ENCODE measurements around the gene C5orf22. TPM values are rescaled to one million over a fixed set of nuclear protein-coding genes. Genes with fewer than 3 reads are reported as not detected.
A peak's percentile ranks its signal among the peaks of the same experiment; 100 is the strongest.

Gene C5orf22
- 19.8 and 25.0 TPM in 2 replicates for total RNA-seq

DNA sequence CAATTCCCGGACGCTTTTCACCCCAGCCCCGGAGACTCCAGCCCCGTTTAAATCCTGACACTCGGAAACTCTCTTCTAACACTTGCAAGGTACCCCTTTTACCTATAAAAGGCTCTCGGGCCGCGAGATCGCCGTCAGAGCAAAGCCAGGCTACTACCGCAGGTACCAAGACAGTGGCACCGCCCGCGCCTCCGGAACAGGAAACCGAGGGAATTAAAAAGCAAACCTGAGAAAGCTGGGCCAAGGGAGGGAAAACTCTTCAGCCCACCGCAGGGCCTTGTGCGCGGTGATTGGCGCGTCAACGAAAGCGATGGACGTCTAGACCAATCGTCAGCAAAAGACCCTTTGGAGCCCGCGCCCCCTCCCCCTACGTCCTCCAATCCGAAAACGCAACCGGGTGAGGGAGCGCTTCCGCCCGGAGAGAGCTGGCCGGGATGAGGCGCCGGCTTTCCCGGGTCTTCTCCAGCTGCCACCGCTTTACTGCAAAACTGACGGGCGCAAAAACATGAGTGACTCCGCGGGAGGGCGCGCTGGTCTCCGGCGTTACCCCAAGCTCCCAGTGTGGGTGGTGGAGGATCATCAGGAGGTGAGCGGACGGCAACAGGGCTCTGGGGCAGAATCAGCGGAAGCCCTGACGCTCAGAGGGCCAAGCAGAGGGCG is at the start of gene C5orf22, which contains the start of gene DROSHA:
TSS of gene C5orf22 (plus strand) at position 414 of the 660 bp plus-strand sequence. CDS start at position 506, 92 bp downstream.
TSS of gene DROSHA (minus strand) at position 206 of the 660 bp plus-strand sequence. CDS start 3,034 bp downstream, outside the sequence.
- no peak for TF ChIP-seq CTCF (conservative IDR thresholded peaks at IDR 0.05; ENCODE audit: low read depth, low read length)
- DNase-seq (ENCODE audit: low read depth), result peak; percentile 72

DNA sequence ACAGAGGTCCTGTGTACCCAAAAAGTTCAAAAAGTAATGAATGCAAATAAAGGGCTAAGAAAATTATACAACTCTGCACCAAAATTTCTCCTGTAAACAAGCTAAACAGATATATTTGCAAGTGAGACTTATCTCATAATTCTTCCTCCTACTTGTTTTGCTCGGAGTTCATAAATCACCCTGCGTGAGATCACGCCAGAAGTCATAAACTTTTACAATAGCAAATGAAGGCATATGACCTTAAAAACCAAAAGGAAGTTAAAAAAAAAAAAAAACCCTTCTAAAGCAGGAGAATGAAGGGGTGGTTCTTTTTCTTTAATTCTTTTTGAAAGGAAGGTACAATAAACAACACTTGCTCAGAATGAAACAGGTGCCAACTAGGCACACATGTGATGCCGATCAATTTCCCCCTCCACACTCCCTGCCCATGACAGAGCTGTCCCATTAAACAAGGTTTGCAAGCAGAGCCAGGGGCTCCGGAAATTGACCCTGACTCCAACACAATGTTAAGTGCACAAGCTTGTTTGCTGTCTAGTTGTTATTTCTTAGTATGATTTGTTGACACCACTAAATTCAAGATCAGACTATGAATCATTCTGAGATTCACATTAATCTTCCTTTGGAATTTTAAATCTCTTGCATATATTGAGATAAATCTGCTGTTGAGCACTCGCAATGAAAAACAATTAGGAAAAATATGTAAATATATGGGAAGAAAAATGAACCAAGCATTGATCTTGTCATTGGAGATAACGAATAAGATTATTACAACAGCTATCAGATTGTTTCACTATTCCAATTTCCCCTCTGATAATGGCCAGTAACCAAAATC is 46.5 kb upstream of the C5orf22 start:
- no peak overlapping the region for H3K4me3 ChIP-seq (ENCODE audit: low read depth, low read length)
- TF ChIP-seq CTCF (conservative IDR thresholded peaks at IDR 0.05; ENCODE audit: low read depth, low read length), result no peak
- DNase-seq (ENCODE audit: low read depth), result no peak

More for the DNA sequence above, at the start of gene C5orf22, which contains the start of gene DROSHA:
- peak within 1 kb of the TSS; percentile 99 for H3K4me3 ChIP-seq (ENCODE audit: low read depth, low read length)

- no peak for TF ChIP-seq CTCF (conservative IDR thresholded peaks at IDR 0.05; ENCODE audit: low read depth, low read length)
- no peak overlapping the region for H3K4me3 ChIP-seq (ENCODE audit: low read depth, low read length)
- no peak for DNase-seq (ENCODE audit: low read depth)
Measured at GRCh38 chr5:31486441-31486840, 45.7 kb upstream of the C5orf22 start.

DNA sequence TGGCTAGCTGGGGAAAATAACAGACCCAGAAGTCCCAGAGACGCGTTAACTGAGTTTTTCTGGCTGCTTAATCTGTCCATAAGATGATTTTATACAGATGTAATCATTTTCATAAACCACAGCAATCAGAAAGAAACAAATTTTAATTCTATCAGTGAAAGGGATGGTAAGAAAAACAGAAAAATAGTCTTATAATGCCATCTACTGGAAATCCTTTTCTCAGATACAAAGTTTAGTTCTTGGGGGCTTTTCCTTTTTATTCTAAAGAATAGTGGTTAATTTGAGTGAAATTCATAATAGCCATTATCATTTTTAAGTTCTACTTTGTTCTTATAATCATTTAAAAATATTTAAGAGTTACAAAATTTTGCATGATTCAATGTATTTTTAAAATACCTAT is 44.6 kb upstream of the C5orf22 start:
- TF ChIP-seq CTCF (conservative IDR thresholded peaks at IDR 0.05; ENCODE audit: low read depth, low read length), result no peak
- H3K4me3 ChIP-seq (ENCODE audit: low read depth, low read length), result no peak overlapping the region
- DNase-seq (ENCODE audit: low read depth), result no peak

- no peak for DNase-seq (ENCODE audit: low read depth)
Measured at GRCh38 chr5:31492869-31493268, 39.2 kb upstream of the C5orf22 start.

GRCh38 chr5:31495336-31495735 is 36.8 kb upstream of the C5orf22 start:
- no peak overlapping the region for H3K4me3 ChIP-seq (ENCODE audit: low read depth, low read length)
- no peak for TF ChIP-seq CTCF (conservative IDR thresholded peaks at IDR 0.05; ENCODE audit: low read depth, low read length)
- no peak for DNase-seq (ENCODE audit: low read depth)

More at GRCh38 chr5:31492869-31493268, 39.2 kb upstream of the C5orf22 start:
- no peak for TF ChIP-seq CTCF (conservative IDR thresholded peaks at IDR 0.05; ENCODE audit: low read depth, low read length)
- H3K4me3 ChIP-seq (ENCODE audit: low read depth, low read length), result no peak overlapping the region
